Mesothelial cell of epicardium (in vitro differentiated cells): ENCODE results near the gene FAM193A. TPM values are rescaled to one million over a fixed set of nuclear protein-coding genes. Genes with fewer than 3 reads are reported as not detected.

ENCODE experiments used
- DNase-seq, 2 experiments: peaks; one replicate each; pipeline ENCODE4 v3.0.0; 2021; ENCODE audit warnings: low spot score in 2 of 2; ENCODE audit not compliant: unreplicated experiment in 2 of 2
- H3K27ac Mint-ChIP-seq: 2 replicates; pipeline ENCODE4 v1.8.0; 2021; ENCODE audit warnings: mixed read lengths
- H3K27me3 Mint-ChIP-seq: 2 replicates; pipeline ENCODE4 v1.8.0; 2021; ENCODE audit warnings: low read depth, mixed read lengths
- H3K36me3 Mint-ChIP-seq: 2 replicates; pipeline ENCODE4 v1.8.0; 2021; ENCODE audit warnings: mixed read lengths
- H3K4me1 Mint-ChIP-seq: 2 replicates; pipeline ENCODE4 v1.8.0; 2021; ENCODE audit warnings: mixed read lengths
- H3K4me3 Mint-ChIP-seq: 2 replicates; pipeline ENCODE4 v1.8.0; 2021; ENCODE audit warnings: mild to moderate bottlenecking, moderate library complexity, mixed read lengths
- H3K9me3 Mint-ChIP-seq: 2 replicates; pipeline ENCODE4 v1.8.0; 2021; ENCODE audit warnings: mixed read lengths
- CTCF ChIP-seq: fragments of 200-600 bp; sonication (generic); IDR thresholded peaks from one replicate; pipeline ENCODE4 v1.5.0; 2021; ENCODE audit warnings: antibody characterized with exemption; ENCODE audit not compliant: unreplicated experiment
- total RNA-seq: library from RNA; stranded (reverse); gene quantifications from 3 replicates; pipeline ENCODE4 v1.2.1, GENCODE V29; 2021

FAM193A gene
- total RNA-seq, 1 donor from 2014 or later: 48.1 TPM

GRCh38 chr4:2621419-2621818 lies 85.0 kb downstream of the FAM193A start:
- TF ChIP-seq CTCF: no peak
- Mint-ChIP-seq H3K4me3 (no peak overlapping the region), H3K9me3 (no peaks in the 10 kb centered on the region), H3K27ac (no peak overlapping the region), H3K27me3 (no peaks in the 10 kb centered on the region), H3K4me1 (peaks cover 13% of the 10 kb centered on the region), H3K36me3 (peaks cover 10% of the 10 kb centered on the region)
- no peak for DNase-seq

GRCh38 chr4:2623442-2623841 lies 87.0 kb downstream of the FAM193A start:
- Mint-ChIP-seq H3K4me1 (peaks cover 9% of the 10 kb centered on the region), H3K27ac (no peak overlapping the region), H3K36me3 (peaks cover 13% of the 10 kb centered on the region), H3K27me3 (no peaks in the 10 kb centered on the region), H3K4me3 (no peak overlapping the region), H3K9me3 (no peaks in the 10 kb centered on the region)
- DNase-seq: no peak
- no peak for TF ChIP-seq CTCF

- no peaks in the 10 kb centered on the region for H3K27me3 Mint-ChIP-seq
- H3K27ac Mint-ChIP-seq: peak overlapping the region; percentile 86
- peaks cover 6% of the 10 kb centered on the region for H3K4me1 Mint-ChIP-seq
- peaks cover 14% of the 10 kb centered on the region for H3K36me3 Mint-ChIP-seq
- H3K9me3 Mint-ChIP-seq: no peaks in the 10 kb centered on the region
- no peak for DNase-seq
- no peak for TF ChIP-seq CTCF
- no peak overlapping the region for H3K4me3 Mint-ChIP-seq
Observed at GRCh38 chr4:2624782-2625530, 88.5 kb downstream of the FAM193A start.

GRCh38 chr4:2626231-2626630 lies 89.8 kb downstream of the FAM193A start:
- Mint-ChIP-seq H3K36me3 (peaks cover 14% of the 10 kb centered on the region), H3K4me1 (peaks cover 6% of the 10 kb centered on the region), H3K4me3 (no peak overlapping the region), H3K27ac (no peak overlapping the region), H3K9me3 (no peaks in the 10 kb centered on the region), H3K27me3 (no peaks in the 10 kb centered on the region)
- TF ChIP-seq CTCF: no peak
- DNase-seq: no peak

GRCh38 chr4:2630556-2631273 lies 94.3 kb downstream of the FAM193A start:
- no peak for TF ChIP-seq CTCF
- no peak for DNase-seq

More at GRCh38 chr4:2630556-2631273, 94.3 kb downstream of the FAM193A start:
- Mint-ChIP-seq H3K27ac (no peak overlapping the region), H3K4me3 (no peak overlapping the region), H3K27me3 (no peaks in the 10 kb centered on the region), H3K4me1 (no peaks in the 10 kb centered on the region), H3K9me3 (no peaks in the 10 kb centered on the region), H3K36me3 (peaks cover 21% of the 10 kb centered on the region)
